ENCODE results near the gene USF2.

GRCh38 chr19:35293808-35294207 lies 25.0 kb downstream of the USF2 start:
- no peak for TF ChIP-seq GATA2 (IDR thresholded peaks at IDR 0.05; ENCODE audit: low read depth, low read length)
- no peak for TF ChIP-seq GATA3 (IDR thresholded peaks at IDR 0.05; ENCODE audit: low read depth, low read length)
